ENCODE measurements around the gene ARMH1. TPM values are rescaled to one million over a fixed set of nuclear protein-coding genes. Genes with fewer than 3 reads are reported as not detected.

ARMH1 gene
- total and polyA plus RNA-seq, 2 donors (not counting 1 experiment from before 2014, with no cell fraction given), result 10.2 to 225 TPM

DNA sequence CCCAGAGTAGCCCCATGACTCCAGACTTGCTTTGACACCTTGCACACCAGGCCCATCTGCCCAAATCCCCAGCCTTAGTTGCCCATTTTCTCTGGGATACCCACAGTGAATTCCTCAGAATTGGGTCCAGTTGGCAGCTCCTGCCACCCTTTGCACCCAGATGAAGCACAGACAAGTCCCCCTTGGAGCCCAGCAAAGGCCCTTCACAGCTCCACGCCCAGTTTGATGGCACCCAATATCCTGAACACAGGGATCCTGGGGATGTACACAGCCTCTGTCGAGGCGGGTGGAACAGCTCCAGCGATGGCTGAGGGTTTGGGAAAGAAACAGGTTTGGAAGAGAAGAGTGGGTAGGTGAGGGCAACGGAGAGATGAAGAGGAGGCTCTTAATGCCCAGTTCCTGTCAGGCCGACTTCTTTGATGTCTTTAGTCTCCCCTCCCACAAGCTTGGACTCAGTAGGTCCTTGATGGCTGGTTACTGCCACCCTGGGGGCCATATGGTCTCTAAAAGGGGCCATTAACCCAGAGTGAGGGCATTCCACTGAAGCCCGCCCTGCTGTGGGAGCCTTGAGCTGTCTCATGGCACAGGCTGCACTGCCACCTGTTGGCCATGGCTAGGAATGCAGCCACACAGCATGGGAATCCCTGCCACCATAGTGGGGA is 21.9 kb upstream of the ARMH1 start:
- H2AFZ ChIP-seq (ENCODE audit: insufficient read depth, low read depth, low read length, poor library complexity, severe bottlenecking), result no peak overlapping the region
- Mint-ChIP-seq H3K27me3 (no peaks in the 10 kb centered on the region), H3K27ac (no peak overlapping the region), H3K4me1 (no peaks in the 10 kb centered on the region), H3K4me3 (no peak overlapping the region), H3K9me3 (ENCODE audit: insufficient read depth) (no peaks in the 10 kb centered on the region)
- WGBS (ENCODE audit: insufficient coverage), result 82% methylated on average over 4 of the region's 7 CpGs
- no peaks in the 10 kb centered on the region for H3K27me3 ChIP-seq (replicated peaks in 1 of 4; ENCODE audit: control extremely low read depth in 1 of 4, control insufficient read depth in 3 of 4, insufficient read depth in 4 of 4, low read length in 3 of 4)
- peak overlapping the region in 1 of 2 donors; percentile 8 for H3K27ac ChIP-seq (ENCODE audit: low read length in 2 of 2)
- no peaks in the 10 kb centered on the region for H3K4me1 ChIP-seq (ENCODE audit: control insufficient read depth in 2 of 2, insufficient read depth in 2 of 2, low read length in 2 of 2)
- peaks cover 12% of the 10 kb centered on the region for H4K20me1 ChIP-seq (ENCODE audit: control insufficient read depth, insufficient read depth, low read length, poor library complexity, severe bottlenecking)
- POLR2A ChIA-PET, result interaction anchor here (1.1 to 1.9 kb wide), 2 partner anchors 21 to 23 kb away, joined by 3 to 5 read pairs; no protein-coding TSS in a partner anchor
- H3K4me3 ChIP-seq (ENCODE audit: control extremely low read depth in 1 of 5, extremely low read depth in 1 of 5, insufficient read depth in 1 of 5, low read depth in 2 of 5, low read length in 4 of 5), result no peak overlapping the region
- H3K9me3 ChIP-seq (ENCODE audit: control extremely low read depth in 1 of 3, control insufficient read depth in 2 of 3, insufficient read depth in 1 of 3, low read length in 2 of 3), result no peaks in the 10 kb centered on the region
- no peaks in the 10 kb centered on the region for H3K79me2 ChIP-seq (ENCODE audit: control insufficient read depth, insufficient read depth, low read length)
- intact Hi-C loops (cut with micrococcal nuclease), result loop anchor here (1.0 kb wide), 3 partner anchors 20 to 80 kb away; no protein-coding TSS in a partner anchor
- peak; percentile 79 for DNase-seq
- TF ChIP-seq EZH2 (IDR thresholded peaks at IDR 0.05; ENCODE audit: borderline replicate concordance, insufficient read depth, low read depth, low read length, poor library complexity, severe bottlenecking), result no peak
- TF ChIP-seq, protein P1, sequence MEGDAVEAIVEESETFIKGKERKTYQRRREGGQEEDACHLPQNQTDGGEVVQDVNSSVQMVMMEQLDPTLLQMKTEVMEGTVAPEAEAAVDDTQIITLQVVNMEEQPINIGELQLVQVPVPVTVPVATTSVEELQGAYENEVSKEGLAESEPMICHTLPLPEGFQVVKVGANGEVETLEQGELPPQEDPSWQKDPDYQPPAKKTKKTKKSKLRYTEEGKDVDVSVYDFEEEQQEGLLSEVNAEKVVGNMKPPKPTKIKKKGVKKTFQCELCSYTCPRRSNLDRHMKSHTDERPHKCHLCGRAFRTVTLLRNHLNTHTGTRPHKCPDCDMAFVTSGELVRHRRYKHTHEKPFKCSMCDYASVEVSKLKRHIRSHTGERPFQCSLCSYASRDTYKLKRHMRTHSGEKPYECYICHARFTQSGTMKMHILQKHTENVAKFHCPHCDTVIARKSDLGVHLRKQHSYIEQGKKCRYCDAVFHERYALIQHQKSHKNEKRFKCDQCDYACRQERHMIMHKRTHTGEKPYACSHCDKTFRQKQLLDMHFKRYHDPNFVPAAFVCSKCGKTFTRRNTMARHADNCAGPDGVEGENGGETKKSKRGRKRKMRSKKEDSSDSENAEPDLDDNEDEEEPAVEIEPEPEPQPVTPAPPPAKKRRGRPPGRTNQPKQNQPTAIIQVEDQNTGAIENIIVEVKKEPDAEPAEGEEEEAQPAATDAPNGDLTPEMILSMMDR (IDR thresholded peaks at IDR 0.05), result peak; percentile 98
- H3K36me3 ChIP-seq (replicated peaks in 1 of 2; ENCODE audit: control extremely low read depth in 1 of 2, control insufficient read depth in 1 of 2, extremely low read depth in 1 of 2, insufficient read depth in 2 of 2, low read length in 1 of 2), result peaks cover 0 to 36% of the 10 kb centered on the region in 2 experiments
- ATAC-seq (ENCODE audit: low read depth), result peak; percentile 94
- no peak overlapping the region for H3K4me2 ChIP-seq (replicated peaks; ENCODE audit: low read depth, low read length, poor library complexity, severe bottlenecking)
- H3K9ac ChIP-seq (ENCODE audit: low read length), result no peak overlapping the region
- CTCF ChIA-PET, result interaction anchor here (0.6 to 4.4 kb wide), 43 partner anchors 9 to 440 kb away, joined by 3 to 91 read pairs (median 5); partner anchors contain the start of genes ARMH1, DMAP1 and TMEM53

All from B cell (primary cell).